IMR-90 (cell line): ENCODE results near the gene TOMM20. TPM values are rescaled to one million over a fixed set of nuclear protein-coding genes. Genes with fewer than 3 reads are reported as not detected.
"Not testable (repeated sequence)": the region's sequence is repeated elsewhere in the genome, so short reads cannot be mapped to it uniquely, and the experiment has no call there.

Experiments used
- ATAC-seq: fragments of 200-7000 bp; cut with Tn5 transposase; 2 replicates; pipeline ENCODE4 v1.9.1; 2020; ENCODE audit warnings: low read depth, mild to moderate bottlenecking, moderate library complexity
- BruUV-seq: library from RNA; stranded (reverse); fragments of 400-500 nt; replicated peaks from 2 replicates; lab custom pipeline; 2021; lab: Mats Ljungman, UMichigan
- CTCF ChIA-PET: fragments of 300-600 bp; formaldehyde crosslinking; extraction: SDS; loops from one replicate; lab custom pipeline; 2021; ENCODE audit warnings: antibody characterized with exemption; lab: Yijun Ruan, JAX
- POLR2A ChIA-PET: fragments of 300-600 bp; sonication (Branson Sonifier 250); formaldehyde crosslinking; loops from one replicate; lab custom pipeline; 2022; ENCODE audit warnings: antibody characterized with exemption; ENCODE audit not compliant: unreplicated experiment; lab: Charles Lee
- DNase-seq: peaks from one replicate; pipeline ENCODE4 v3.0.0; 2013
- H2AFZ ChIP-seq: replicated peaks from 2 replicates; pipeline ENCODE3; 2013; ENCODE audit warnings: low read length, mild to moderate bottlenecking; ENCODE audit not compliant: poor library complexity
- H2AK5ac ChIP-seq: 2 replicates; pipeline ENCODE4 v1.6.1; 2013; ENCODE audit warnings: low read depth, low read length, inconsistent platforms
- H2AK9ac ChIP-seq: replicated peaks from 2 replicates; pipeline ENCODE3; 2013; ENCODE audit warnings: mild to moderate bottlenecking, low read depth, low read length, moderate library complexity; ENCODE audit not compliant: poor library complexity
- H2BK120ac ChIP-seq: 2 replicates; pipeline ENCODE4 v1.6.1; 2013; ENCODE audit warnings: low read depth, low read length, inconsistent platforms
- H2BK15ac ChIP-seq: 3 replicates; pipeline ENCODE4 v1.6.1; 2013; ENCODE audit warnings: low read depth, low read length, inconsistent platforms
- H2BK20ac ChIP-seq: 2 replicates; pipeline ENCODE4 v1.6.1; 2013; ENCODE audit warnings: low read depth, mild to moderate bottlenecking, inconsistent platforms, low read length, moderate library complexity
- H2BK5ac ChIP-seq: 2 replicates; pipeline ENCODE4 v1.6.1; 2013; ENCODE audit warnings: mild to moderate bottlenecking, low read depth, low read length, inconsistent platforms; ENCODE audit not compliant: poor library complexity, severe bottlenecking
- H3K14ac ChIP-seq: replicated peaks from 2 replicates; pipeline ENCODE4 v1.6.1; 2013; ENCODE audit warnings: low read depth, low read length, inconsistent platforms
- H3K18ac ChIP-seq: 2 replicates; pipeline ENCODE4 v1.6.1; 2013; ENCODE audit warnings: low read depth, low read length, control low read depth
- H3K23ac ChIP-seq: 2 replicates; pipeline ENCODE4 v1.6.1; 2013; ENCODE audit warnings: low read depth, low read length, inconsistent platforms
- H3K27ac ChIP-seq: 2 replicates; pipeline ENCODE4 v1.5.1; 2013; ENCODE audit warnings: mild to moderate bottlenecking, control low read depth, low read length; ENCODE audit not compliant: insufficient read depth
- H3K27me3 ChIP-seq: 2 replicates; pipeline ENCODE4 v1.6.1; 2013; ENCODE audit warnings: low read length; ENCODE audit not compliant: control insufficient read depth, insufficient read depth
- H3K36me3 ChIP-seq: 2 replicates; pipeline ENCODE4 v1.6.1; 2013; ENCODE audit warnings: low read length, mixed read lengths; ENCODE audit not compliant: control insufficient read depth, insufficient read depth
- H3K4ac ChIP-seq: 2 replicates; pipeline ENCODE4 v1.6.1; 2013; ENCODE audit warnings: low read depth, low read length, inconsistent platforms
- H3K4me1 ChIP-seq: 2 replicates; pipeline ENCODE4 v1.6.1; 2013; ENCODE audit warnings: low read length, mixed read lengths; ENCODE audit not compliant: control insufficient read depth, insufficient read depth
- H3K4me2 ChIP-seq: 2 replicates; pipeline ENCODE4 v1.6.1; 2013; ENCODE audit warnings: low read depth, mild to moderate bottlenecking, control low read depth, low read length, moderate library complexity
- H3K4me3 ChIP-seq: 2 replicates; pipeline ENCODE4 v1.5.1; 2013; ENCODE audit warnings: low read depth, mild to moderate bottlenecking, control low read depth, low read length, moderate library complexity; ENCODE audit not compliant: insufficient read depth
- H3K56ac ChIP-seq: 2 replicates; pipeline ENCODE4 v1.6.1; 2013; ENCODE audit warnings: low read length, inconsistent platforms; ENCODE audit not compliant: insufficient read depth; ENCODE audit errors: extremely low read depth
- H3K79me1 ChIP-seq, 2 experiments: 2 replicates each; pipeline ENCODE4 v1.6.1; 2013; ENCODE audit warnings: low read length in 2 of 2, inconsistent platforms in 1 of 2, low read depth in 1 of 2
- H3K9ac ChIP-seq: 2 replicates; pipeline ENCODE4 v1.6.1; 2013; ENCODE audit warnings: low read depth, low read length, control low read depth
- H3K9me1 ChIP-seq: 2 replicates; pipeline ENCODE4 v1.6.1; 2013; ENCODE audit warnings: low read length, inconsistent platforms; ENCODE audit not compliant: insufficient read depth
- H3K9me3 ChIP-seq: 2 replicates; pipeline ENCODE4 v1.6.1; 2013; ENCODE audit warnings: low read length; ENCODE audit not compliant: control insufficient read depth, insufficient read depth
- H4K20me1 ChIP-seq: 2 replicates; pipeline ENCODE4 v1.6.1; 2013; ENCODE audit warnings: low read length, inconsistent platforms; ENCODE audit not compliant: insufficient read depth
- H4K5ac ChIP-seq: 2 replicates; pipeline ENCODE4 v1.6.1; 2013; ENCODE audit warnings: mild to moderate bottlenecking, low read depth, low read length, control low read depth
- H4K8ac ChIP-seq, 2 experiments: 2 replicates each; pipeline ENCODE4 v1.6.1; 2013; ENCODE audit warnings: low read depth in 2 of 2, low read length in 2 of 2, control low read depth in 1 of 2, inconsistent platforms in 1 of 2
- H4K91ac ChIP-seq: 2 replicates; pipeline ENCODE4 v1.6.1; 2013; ENCODE audit warnings: low read depth, low read length, inconsistent platforms; ENCODE audit not compliant: insufficient read depth
- WGBS, 2 experiments: methylation state at CpG; one replicate each; pipeline versions ENCODE4 v1.1.5 to v1.1.7; 2013; ENCODE audit warnings: missing lambda C conversion rate in 2 of 2; ENCODE audit not compliant: insufficient read length in 1 of 2; ENCODE audit errors: extremely low coverage in 2 of 2; 5-methylcytosine and 5-hydroxymethylcytosine counted together
- dilution Hi-C: fragments of 300-500 bp; cut with HindIII; formaldehyde crosslinking; loops from one replicate; pipeline ENCODE4 v1.14.3; 2018; ENCODE audit warnings: low sequenced_read_pairs; ENCODE audit not compliant: unreplicated experiment
- in situ Hi-C: fragments of 300-500 bp; cut with MboI; formaldehyde crosslinking; loops from 3 replicates; pipeline ENCODE4 v1.14.3; 2019; ENCODE audit warnings: low sequenced_read_pairs, inconsistent platforms, mixed read lengths
- intact Hi-C: fragments of 100-400 bp; cut with micrococcal nuclease; formaldehyde crosslinking; loops from 2 replicates; pipeline ENCODE4 v1.10.0; 2022
- polyA plus RNA-seq, 3 experiments: library from polyadenylated mRNA; depleted of rRNA; stranded (reverse); fragments of >200 nt; gene quantifications; 2 replicates each; pipeline ENCODE4 v1.2.3, GENCODE V29; 2012; ENCODE audit warnings: low replicate concordance in 1 of 3
- total RNA-seq: library from RNA; depleted of rRNA; stranded (reverse); fragments of >200 nt; gene quantifications from 2 replicates; pipeline ENCODE4 v1.2.3, GENCODE V29; 2012

Gene TOMM20
- total and polyA plus RNA-seq, 2 of the 4 experiments (the other 2 are of a cell fraction), result 75.3 to 84.4 TPM

DNA sequence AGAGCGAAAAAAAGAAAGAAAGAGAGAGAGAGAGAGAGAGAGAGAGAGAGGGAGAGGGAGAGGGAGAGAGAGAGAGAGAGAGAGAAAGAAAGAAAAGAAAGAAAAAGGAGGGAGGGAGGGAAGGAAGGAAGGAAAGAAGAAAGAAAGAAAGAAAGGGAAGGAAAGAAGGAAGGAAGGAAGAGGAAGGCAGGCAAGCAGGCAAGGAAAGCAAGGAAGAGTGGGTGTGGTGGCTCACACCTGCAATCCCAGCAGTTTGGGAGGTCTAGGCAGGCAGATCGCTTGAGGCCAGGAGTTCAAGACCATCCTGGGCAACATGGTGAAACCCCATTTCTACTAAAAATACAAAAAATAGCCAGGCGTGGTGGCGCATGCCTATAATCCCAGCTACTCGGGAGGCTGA, 47.8 kb downstream of the TOMM20 start:
- intact Hi-C loops, H4K91ac ChIP-seq: not testable (repeated sequence)

DNA sequence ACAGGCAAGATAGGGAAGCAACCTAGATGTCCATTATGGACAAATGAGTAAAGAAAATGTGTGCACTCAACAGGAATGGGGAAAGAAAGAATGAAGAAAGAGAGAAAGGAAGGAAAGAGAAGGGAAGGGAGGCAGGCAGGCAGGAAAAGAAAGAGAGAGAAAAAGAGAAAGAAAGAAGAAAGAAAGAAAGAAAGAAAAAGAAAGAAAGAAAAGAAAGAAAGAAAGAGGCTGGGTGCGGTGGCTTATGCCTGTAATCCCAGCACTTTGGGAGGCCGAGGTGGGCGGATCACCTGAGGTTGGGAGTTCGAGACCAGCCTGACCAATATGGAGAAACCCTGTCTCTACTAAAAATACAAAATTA, 48.4 kb downstream of the TOMM20 start:
- H2AK9ac ChIP-seq, H2AFZ ChIP-seq, H3K79me1 ChIP-seq, H3K18ac ChIP-seq, H3K14ac ChIP-seq, H3K27me3 ChIP-seq, H4K8ac ChIP-seq, H3K36me3 ChIP-seq, H4K91ac ChIP-seq, H3K9me3 ChIP-seq, DNase-seq, POLR2A ChIA-PET, H3K4me2 ChIP-seq, H3K9ac ChIP-seq, H3K4me3 ChIP-seq, H2BK5ac ChIP-seq, dilution Hi-C loops, intact Hi-C loops, BruUV-seq, H4K5ac ChIP-seq, H2BK15ac ChIP-seq, ATAC-seq, H3K56ac ChIP-seq, H3K27ac ChIP-seq, H4K20me1 ChIP-seq, H3K23ac ChIP-seq: not testable (repeated sequence)
- CTCF ChIA-PET, result interaction anchor here (1.3 kb wide), 1 partner anchor 593 kb away, joined by 3 read pairs; no protein-coding TSS in a partner anchor
- H3K9me1 ChIP-seq, result peaks cover 23% of the 10 kb centered on the region
- peak overlapping the region; percentile 40 for H2AK5ac ChIP-seq
- H2BK120ac ChIP-seq, result peak overlapping the region; percentile 4; the same call in 1 of the 2 replicates
- in situ Hi-C loops, result loop anchor here (5.0 to 25.0 kb wide), 4 partner anchors 98 to 468 kb away; partner anchors contain the start of gene IRF2BP2
- H2BK20ac ChIP-seq, result peak overlapping the region; percentile 22; the same call in 1 of the 2 replicates
- peak overlapping the region; percentile 8; the same call in 1 of the 2 replicates for H3K4ac ChIP-seq
- WGBS, 2 experiments, result no CpG with 5 or more reads among the region's 4 CpGs
- H3K4me1 ChIP-seq, result peaks cover 28% of the 10 kb centered on the region

More for the DNA sequence above, 47.8 kb downstream of the TOMM20 start:
- H2AK9ac ChIP-seq, dilution Hi-C loops, H3K79me1 ChIP-seq, H3K23ac ChIP-seq, H3K9ac ChIP-seq, H2BK5ac ChIP-seq, H3K4me3 ChIP-seq, H2AFZ ChIP-seq, DNase-seq, H2BK15ac ChIP-seq, H3K27me3 ChIP-seq, H3K4me2 ChIP-seq, H4K8ac ChIP-seq, H4K5ac ChIP-seq, H3K18ac ChIP-seq, H3K36me3 ChIP-seq, H3K9me3 ChIP-seq, H3K14ac ChIP-seq, POLR2A ChIA-PET, H3K27ac ChIP-seq, ATAC-seq, H3K56ac ChIP-seq, H4K20me1 ChIP-seq, BruUV-seq: not testable (repeated sequence)
- Histone ChIP-seq H3K9me1 (peaks cover 23% of the 10 kb centered on the region), H2BK20ac (peak overlapping the region; percentile 49; the same call in 1 of the 2 replicates), H2BK120ac (peak overlapping the region; percentile 51; the same call in 1 of the 2 replicates), H3K4me1 (peaks cover 25% of the 10 kb centered on the region), H3K4ac (peak overlapping the region; percentile 56; the same call in 1 of the 2 replicates), H2AK5ac (peak overlapping the region; percentile 90; the same call in 1 of the 2 replicates)
- in situ Hi-C loops, result loop anchor here (5.0 to 25.0 kb wide), 4 partner anchors 98 to 468 kb away; partner anchors contain the start of gene IRF2BP2
- CTCF ChIA-PET, result interaction anchor here (1.3 kb wide), 1 partner anchor 483 kb away, joined by 3 read pairs; no protein-coding TSS in a partner anchor
- WGBS, 2 experiments, result 80% methylated on average over 1 of the region's 5 CpGs; no CpG with 5 or more reads in 1 of the 2 experiments
